T47D (cell line): ENCODE data around the gene PARVB.
"Not testable (repeated sequence)": the region's sequence is repeated elsewhere in the genome, so short reads cannot be mapped to it uniquely, and the experiment has no call there.

ENCODE experiments used
- DNase-seq, 2 experiments: peaks; one replicate each; pipeline versions ENCODE4 v3.0.0 to v3.0.0-alpha.2; 2011 to 2012; ENCODE audit warnings: low read depth in 1 of 2, low spot score in 1 of 2
- JUND ChIP-seq: IDR thresholded peaks from 2 replicates; pipeline ENCODE4 v1.6.1; 2012; ENCODE audit warnings: low read depth
- in situ Hi-C: cut with HindIII; loops from 2 replicates; pipeline ENCODE4 v1.10.0; 2016; ENCODE audit warnings: low sequenced_read_pairs, low pct_unique_long_range_greater_than_20kb

PARVB gene

DNA sequence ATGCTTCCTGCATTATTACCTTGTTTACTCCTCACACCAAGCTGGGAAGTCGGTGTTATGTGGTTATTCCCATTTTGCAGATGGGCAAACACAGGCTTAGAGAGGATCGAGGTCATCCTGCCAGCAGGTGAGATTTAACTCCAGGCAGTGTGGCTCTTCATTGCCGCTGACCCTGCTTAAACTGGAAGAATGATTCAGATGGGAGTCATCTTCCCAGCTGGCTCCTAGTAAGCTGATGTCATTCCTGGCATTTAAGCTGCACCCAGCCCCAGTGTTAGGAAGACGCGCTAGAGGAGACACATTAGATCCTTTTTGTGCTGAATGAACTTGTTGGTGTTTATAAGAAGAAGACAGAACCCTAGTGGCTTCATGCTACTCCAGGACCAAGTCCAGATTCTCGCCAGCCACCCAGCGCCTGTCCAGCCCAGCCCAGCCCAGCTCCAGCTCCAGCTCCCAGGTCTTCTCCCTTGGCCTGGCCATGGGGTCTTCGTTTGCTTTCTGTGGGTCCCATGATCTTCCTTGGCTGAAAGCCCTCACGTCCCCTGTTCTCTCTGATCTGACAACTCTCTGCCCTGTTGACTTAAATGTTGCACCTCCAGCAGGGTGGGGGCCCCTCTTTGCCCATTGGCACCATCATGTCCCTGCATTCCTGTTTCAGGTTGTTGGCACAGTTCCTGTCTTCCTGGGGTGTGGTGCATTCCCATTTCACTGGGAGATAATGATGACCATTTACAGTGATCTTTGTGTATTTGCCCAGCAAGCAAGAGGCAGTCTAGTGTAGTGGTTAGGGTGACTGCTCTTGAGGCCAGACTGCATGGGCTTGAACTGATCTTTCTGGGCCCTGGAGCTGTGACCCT lies 13.6 kb downstream of the PARVB start:
- DNase-seq, result no peak
- in situ Hi-C loops, result no loop called here
- no peak for TF ChIP-seq JUND

GRCh38 chr22:44039566-44040171 lies 15.6 kb downstream of the PARVB start:
- TF ChIP-seq JUND, result no peak
- no peak for DNase-seq
- in situ Hi-C loops, result no loop called here

GRCh38 chr22:44042249-44043218 lies 18.4 kb downstream of the PARVB start:
- in situ Hi-C loops, result no loop called here
- TF ChIP-seq JUND, result no peak
- no peak for DNase-seq

GRCh38 chr22:44045145-44045544 lies 21.0 kb downstream of the PARVB start:
- in situ Hi-C loops, result no loop called here
- DNase-seq, result no peak
- no peak for TF ChIP-seq JUND

- in situ Hi-C loops, result no loop called here
- no peak for TF ChIP-seq JUND
- DNase-seq, result no peak
These were observed 22.5 kb downstream of the PARVB start for GRCh38 chr22:44046485-44047141.

GRCh38 chr22:44047891-44048301 lies 23.8 kb downstream of the PARVB start:
- no peak for DNase-seq
- in situ Hi-C loops, result no loop called here
- TF ChIP-seq JUND, result no peak

DNA sequence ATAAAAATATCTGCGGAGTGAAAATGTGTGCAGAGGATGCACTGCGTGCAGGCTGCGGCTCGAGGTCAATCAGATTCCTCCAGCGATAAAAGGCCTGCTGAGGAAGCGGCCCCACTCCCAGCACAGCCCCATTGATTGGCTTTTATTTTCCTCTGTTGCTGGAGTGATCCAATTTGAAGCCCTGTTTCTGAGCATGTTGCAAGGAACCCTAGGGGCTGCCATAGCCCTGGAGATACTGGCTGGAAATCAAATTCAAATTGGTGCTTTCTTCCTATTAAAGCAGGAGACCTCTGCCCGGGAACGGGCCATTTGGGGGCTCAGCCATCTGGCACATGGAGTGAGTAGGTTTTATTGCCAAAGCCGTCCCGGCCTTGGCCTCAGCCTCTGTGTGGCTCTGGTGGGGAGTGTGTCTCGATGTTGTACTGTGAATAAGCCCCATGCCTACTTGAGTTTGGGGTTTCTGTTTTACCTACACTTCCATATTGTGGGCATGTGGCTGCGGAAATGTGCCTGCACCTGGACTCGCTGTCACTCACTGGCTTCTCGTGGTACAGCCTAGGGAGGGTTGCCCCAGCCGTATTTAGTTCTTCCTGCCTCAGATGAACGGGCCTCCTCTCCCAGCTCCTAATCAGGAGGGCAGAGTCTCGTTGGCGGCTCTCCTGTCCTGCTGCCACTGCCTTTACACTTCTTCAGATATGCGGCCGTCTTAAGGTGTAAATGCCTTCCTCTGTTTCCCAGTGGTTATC lies 25.6 kb downstream of the PARVB start:
- no peak for TF ChIP-seq JUND
- DNase-seq, result no peak
- in situ Hi-C loops, result no loop called here

- in situ Hi-C loops, result no loop called here
- TF ChIP-seq JUND, result no peak
These were observed 26.8 kb downstream of the PARVB start for GRCh38 chr22:44050766-44051355.

DNA sequence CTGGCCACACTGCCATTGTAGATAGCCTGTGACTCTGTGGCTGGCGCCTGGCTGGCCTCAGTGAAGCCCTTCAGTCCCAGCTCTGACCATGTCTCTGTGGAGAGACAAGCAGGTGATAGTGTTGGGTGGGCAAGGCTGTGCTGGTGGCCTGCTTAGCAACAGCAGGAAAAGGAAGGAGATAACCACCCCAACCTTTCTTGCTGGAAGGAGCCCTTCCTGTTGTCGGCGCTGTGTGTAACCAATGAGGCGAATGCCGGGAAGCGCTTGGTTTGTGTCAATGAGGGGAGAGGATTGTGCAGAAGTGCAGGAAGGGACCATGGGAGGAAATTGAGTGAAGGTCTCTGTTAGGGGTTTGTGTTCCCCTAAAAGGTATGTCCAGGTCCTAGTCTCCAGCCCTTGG lies 27.3 kb downstream of the PARVB start:
- in situ Hi-C loops, result no loop called here
- no peak for DNase-seq
- TF ChIP-seq JUND, result no peak

More at GRCh38 chr22:44050766-44051355, 26.8 kb downstream of the PARVB start:
- DNase-seq, result no peak

DNA sequence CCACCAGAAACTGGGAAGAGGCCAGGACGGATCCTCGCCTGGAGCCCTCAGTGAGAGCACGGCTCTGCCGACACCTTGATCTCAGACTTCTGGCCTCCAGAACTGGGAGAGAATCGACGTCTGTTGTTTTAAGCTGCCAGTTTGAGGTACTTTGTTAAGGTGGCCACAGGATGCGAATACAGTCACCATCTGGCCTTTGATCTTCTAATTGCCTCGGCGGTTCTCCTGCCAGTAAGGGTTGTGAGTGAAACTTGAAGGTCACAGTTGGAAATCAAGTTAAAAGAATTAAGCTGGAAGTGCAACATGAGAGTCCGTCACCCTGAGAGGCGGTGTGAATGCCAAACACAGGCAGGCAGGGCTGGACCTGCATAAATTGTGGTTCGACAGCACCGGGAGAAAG lies 27.9 kb downstream of the PARVB start:
- no peak for TF ChIP-seq JUND
- no peak for DNase-seq
- in situ Hi-C loops, result no loop called here

DNA sequence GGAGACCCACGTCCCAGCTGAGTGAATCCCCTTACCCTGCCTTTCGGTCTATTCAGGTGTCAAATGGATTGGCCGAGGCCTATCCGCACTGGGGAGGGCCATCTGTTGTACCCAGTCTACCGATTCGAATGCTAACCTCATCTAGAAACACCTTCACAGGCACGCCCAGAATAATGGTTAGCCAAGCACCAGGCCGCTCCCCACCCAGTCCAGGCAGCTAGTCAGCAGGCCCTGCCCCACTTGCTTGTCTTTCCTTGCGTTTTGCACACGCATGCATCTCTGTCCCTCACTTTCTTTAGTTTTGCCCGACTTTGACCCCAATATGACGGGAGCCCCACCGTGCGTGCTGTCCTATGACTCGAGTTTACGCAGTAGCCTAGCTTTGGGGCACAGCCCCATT lies 31.7 kb downstream of the PARVB start:
- no peak for TF ChIP-seq JUND

DNA sequence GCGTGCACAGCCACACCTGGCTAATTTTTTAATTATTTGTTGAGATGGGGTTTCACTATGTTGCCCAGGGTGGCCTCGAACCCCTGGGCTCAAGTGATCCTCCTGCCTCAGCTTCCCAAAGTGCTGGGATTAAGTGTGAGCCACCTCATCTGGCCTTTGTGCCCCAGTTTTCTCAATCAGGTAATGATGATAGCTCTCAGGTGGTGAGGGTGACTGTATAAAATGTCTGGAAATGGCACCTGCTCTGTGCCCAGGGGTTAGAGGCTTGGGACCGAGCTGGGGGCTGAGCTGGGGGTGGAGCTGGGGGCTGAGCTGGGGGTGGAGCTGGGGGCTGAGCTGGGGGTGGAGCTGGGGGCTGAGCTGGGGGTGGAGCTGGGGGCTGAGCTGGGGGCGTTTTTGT lies 32.5 kb downstream of the PARVB start:
- DNase-seq, in situ Hi-C loops: not testable (repeated sequence)

More for the DNA sequence above, 31.7 kb downstream of the PARVB start:
- DNase-seq, result no peak
- in situ Hi-C loops, result no loop called here
